ENCODE measurements around the gene VPS4A.
"Not testable (repeated sequence)": the region's sequence is repeated elsewhere in the genome, so short reads cannot be mapped to it uniquely, and the experiment has no call there.

VPS4A gene

DNA sequence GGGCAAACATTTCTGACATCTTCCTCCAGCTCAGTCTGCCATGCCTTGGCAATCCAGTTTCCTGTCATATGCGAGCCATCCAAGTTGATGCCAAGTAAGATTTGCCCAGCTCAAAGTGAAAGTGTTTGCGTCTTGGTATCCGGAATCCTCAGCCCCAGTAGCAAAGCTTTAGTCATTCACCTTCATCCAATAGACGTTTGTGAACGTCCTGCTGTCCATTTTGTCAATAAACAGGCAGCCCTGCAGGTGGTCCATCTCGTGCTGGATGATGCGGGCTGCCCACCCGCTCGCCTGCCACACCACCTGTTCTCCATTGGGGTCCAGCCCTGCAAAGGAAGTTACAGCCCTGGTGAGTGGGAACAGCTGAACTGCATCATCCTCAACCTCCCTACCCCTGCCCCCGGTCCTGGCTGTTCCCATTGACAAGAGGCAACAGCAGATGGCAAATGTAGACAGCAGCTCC is 17.7 kb downstream of the VPS4A start:
- peak; percentile 39 for DNase-seq

DNA sequence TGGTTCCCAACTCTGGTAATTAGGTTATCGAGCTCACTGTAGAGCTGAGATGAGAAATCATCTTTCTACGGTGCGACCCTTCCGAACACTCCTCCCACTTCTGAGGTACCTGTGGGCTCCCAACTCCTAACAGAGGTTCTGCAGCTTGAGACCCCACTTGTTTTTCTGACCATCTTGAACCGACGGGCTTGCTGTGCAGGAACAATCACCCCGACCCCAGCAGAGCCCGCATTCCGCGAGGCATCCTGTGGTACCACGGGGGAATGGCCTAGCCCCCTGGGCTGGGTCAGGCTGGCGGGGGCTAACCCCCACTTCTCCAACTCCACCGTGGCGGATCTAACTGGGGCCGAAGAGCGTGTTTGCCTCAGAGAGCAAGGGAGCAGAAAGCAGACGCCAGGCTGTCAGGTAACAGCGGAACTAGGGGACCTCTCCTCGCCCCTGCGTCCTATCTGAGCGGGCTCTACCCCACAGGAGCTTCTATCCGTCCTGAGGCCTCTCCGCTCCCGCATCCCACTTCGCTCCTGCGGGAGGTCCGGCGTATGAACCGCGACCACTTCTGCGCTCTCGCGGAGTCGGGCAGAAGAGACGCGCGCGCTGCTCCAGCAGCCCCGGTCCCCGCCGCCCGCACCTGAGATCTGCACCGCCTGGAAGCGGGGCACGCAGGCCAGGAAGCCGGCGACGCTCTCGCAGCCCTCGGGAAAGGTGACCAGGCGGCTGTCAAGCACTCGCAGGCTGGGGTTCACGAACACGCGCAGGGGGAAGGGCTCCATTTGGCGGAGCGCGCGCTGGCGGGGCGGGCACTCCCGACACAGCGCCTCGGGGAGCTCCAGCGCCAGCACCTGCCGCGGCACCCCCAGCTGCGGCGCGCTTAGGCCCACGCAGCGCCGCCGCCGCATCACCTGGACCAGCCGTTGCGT is 18.5 kb downstream of the VPS4A start:
- DNase-seq: peak; percentile 38

DNA sequence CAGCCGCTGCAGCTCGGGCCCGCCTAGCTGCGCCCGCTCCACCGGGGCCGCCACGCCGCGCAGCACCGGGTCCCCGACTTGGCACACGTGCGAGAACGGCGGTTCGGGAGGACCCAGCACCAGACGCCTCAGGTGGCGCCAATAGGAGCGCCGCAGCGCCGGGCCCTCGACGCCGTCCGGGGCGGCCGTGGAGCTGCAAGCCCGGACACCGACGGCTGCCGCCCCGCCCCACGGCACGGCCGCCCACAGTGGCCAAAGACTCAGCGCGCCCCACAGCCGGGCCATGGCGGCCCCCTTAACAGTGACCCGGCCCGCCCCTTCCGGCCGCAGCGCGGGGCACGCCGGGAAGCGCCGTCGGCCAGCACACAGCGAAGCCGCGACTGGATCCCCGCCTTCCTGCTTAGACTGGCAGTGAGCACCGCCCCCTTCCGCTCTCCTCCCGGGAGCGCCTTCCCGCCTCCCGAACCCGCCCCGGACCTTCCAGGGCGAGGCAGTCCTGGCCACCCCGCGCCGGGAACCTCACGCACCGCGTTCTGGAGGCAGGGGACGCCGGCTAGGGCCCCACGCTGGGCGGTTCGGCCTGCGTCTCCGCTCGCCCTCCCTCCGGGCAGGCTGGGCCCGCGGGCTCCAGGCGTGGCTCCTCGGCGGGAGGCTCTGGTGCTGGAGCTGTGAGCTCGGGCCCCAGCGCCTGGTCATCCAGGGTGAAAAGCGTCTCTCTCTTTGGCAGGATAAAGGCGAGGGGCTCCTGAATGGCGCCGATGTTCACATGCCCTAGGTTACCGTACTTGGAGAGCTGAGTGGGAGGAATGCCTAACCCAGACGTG is 19.3 kb downstream of the VPS4A start, which contains the start of gene PDF:
PDF (minus strand) TSS at position 303 of the 824 bp plus-strand sequence; CDS start at position 285, 18 bp downstream.
- DNase-seq: peak; percentile 94

DNA sequence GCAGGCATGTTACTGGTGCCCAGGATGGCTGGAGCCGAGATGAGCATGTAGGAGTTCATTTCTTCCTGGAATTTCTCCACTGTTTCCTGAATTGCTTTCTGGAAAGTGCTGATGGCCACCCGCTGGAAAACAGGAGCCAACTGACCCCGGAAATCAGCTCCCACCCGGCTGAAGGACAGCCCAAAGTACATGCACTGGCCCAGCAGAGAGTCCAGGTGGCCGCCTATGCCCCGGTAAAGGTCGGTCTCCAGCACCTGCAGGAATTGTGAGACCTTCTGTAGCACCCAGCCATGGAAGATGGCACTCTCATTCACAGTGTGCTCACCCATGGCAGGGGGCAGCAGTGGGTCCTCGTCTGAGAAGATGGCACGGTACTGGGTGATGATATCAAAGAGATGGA is 23.5 kb downstream of the VPS4A start:
- DNase-seq: no peak

DNA sequence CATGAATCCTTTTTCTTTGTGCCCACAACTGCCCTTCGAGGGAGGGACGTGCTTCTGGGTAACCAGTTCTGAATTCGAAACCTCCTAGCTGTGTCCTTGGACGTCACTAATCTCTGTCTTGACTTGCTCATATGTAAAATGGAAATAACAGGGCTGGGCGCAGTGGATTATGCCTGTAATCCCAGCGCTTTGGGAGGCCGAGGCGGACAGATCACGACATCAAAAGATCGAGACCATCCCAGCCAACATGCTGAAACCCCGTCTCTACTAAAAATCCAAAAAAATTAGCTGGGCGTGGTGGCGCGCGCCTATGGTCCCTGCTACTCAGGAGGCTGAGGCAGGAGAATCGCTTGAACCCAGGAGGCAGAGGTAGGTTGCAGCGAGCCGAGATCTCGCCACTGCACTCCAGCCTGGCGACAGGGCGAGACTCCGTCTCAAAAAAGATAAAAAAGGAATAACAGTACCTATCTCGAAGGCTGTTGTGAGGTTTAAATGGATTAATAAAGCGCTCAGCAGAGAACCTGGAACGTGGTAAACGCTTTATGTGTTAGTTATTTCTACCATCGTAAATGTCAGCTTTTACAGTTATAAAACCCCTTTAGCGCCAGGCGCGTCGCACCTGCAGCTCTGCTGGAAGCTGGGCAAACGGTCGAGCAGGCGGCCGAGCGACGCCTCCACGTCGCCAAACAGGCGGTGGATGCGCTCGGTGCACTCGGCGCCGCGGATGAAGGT is 27.6 kb downstream of the VPS4A start:
- DNase-seq: no peak

DNA sequence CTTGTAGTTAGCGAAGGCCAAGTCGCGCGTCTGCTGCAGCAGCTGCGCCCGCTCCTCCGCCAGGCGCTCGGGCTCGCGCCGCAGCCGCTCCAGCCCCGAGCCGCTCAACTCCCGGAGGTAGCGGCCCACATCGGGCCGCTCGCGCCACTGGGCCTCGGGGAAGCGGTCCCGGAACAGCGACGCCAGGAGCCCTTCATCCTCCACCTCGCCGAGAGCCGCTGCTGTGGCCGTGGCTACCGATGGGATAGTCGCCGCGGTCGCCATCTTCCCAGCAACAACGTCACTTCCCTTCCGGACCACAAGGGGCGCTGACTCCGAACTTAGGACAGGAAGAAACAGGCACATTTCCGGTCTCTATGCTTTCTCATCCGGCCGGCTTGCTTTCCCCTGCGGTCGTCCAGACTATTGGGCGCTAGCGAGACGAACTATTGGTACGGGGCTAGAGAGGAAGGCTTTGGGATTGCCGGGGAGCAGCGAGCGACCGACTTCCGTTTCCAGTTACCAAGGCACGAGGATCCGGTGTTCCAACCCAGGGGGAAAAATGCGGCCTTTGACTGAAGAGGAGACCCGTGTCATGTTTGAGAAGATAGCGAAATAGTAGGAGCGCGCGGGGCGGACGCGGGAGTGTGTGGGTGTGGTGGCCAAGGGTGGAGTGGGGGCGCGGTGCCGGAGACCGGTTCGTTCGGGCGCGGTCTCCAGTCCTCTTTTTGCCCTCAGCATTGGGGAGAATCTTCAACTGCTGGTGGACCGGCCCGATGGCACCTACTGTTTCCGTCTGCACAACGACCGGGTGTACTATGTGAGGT is 28.3 kb downstream of the VPS4A start, which contains the start of the genes COG8 and NIP7:
COG8 (minus strand) TSS at position 276 of the 806 bp plus-strand sequence; CDS start at position 264, 12 bp downstream.
NIP7 (plus strand) TSS at position 484 of the 806 bp plus-strand sequence; CDS start at position 542, 58 bp downstream.
- peak; percentile 98 for DNase-seq

DNA sequence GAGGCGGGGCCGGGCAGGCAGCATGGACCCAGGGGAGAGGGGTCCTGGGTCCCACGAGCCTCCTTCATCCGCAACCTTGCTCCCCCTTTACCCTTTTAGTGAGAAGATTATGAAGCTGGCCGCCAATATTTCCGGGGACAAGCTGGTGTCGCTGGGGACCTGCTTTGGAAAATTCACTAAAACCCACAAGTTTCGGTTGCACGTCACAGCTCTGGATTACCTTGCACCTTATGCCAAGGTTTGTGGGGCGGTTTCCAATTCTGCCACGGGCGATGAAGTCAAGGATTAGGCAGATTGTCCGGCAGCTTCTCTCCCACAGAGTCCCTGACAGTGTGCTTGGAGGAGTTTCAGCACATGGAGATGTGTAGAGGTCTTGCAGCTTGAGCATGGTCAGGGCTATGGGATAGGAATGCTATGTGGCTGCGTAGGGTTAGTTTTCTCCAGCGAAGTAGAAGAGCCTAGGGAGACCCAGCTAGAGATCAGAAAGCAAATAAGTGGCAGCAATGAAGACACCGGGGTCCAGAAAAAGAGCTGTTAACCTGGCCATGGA is 29.0 kb downstream of the VPS4A start:
- no peak for DNase-seq

DNA sequence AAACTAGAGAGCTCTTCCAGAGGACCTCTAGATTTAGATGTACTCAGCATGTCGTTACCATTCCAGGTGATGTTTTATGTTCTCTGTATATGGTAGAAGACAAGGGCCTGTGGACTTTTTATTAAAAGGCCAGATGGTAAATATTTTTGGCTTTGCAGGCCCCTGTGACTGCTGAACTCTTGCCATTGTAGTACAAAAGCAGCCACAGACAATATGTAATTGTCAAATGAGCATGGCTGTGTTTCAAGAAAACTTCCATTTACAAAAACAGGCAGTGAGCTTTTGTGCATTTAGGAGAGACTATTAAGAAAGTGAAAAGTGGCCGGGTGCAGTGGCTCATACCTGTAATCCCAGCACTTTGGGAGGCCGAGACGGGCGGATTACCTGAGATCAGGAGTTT is 33.0 kb downstream of the VPS4A start:
- DNase-seq: no peak

DNA sequence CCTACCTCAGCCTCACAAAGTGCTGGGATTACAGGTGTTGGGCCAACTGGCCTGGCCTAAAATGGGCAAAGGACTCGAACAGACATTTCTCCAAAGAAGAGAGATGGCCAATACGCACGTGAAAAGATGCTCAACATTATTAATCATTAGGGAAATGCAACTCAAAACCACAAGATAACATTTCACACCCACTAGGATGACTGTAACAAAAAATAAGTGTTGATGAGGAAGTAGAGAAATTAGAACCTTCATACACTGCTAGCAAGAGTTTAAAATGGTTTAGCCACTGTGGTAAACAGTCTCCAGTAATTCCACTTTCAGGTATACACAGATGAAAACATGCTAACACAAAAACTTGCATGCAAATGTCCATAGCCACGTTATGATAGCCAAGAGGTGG is 34.8 kb downstream of the VPS4A start:
- no peak for DNase-seq

DNA sequence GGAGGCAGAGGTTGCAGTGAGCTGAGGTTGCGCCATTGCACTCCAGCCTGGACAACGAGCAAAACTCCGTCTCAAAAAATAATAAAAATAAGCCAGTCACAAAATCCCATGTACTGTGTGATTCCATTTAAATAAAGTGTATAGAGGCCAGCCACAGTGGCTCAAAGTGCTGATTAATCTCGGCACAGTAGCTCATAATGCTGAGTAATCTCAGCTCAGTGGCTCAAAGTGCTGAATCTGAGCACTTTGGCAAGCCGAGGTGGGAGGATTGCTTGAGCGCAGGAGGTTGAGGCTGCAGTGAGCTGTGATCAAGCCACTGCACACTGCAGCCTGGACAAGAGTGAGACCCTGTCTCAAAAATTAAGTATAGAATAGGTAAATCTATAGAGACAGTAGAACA is 35.5 kb downstream of the VPS4A start:
- no peak for DNase-seq

DNA sequence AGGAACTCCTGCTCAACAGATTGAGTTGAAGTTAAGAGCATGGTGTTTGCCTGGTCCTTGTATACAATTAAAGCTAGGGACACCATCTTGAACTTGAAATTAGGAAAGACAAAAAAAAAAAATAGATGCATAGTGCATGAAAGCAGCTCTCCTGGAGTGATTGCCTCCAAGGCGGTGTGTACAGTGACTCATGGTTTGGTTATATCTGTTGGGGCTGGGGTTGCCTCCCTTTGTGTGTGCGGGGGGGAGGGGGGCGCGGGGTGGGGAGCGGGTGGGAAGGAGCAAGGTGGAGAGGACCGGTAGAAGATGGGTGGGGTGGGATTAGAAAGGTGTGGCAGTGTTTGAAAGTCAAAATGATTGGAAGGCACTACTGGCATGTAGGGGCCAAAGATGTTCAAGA is 37.1 kb downstream of the VPS4A start:
- DNase-seq: no peak

DNA sequence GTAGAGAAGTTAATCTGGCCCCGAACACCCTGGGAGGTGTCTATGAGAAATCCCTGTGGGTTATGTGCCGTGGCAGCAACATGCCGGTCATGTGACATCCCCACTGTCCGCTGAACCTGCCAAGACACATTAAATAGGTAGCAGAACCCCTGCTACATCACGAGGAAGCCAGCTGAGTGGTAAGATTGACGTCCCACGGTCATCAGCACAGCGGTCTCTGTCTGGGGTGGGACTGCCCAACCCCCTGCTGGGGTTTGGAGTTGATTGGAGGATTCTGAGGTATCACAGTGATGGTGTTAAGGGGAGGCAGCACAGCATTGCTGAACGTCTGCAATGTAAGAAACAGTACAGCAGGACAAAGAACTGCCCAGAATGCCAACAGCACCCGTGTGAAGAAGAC is 38.4 kb downstream of the VPS4A start:
- no peak for DNase-seq

DNA sequence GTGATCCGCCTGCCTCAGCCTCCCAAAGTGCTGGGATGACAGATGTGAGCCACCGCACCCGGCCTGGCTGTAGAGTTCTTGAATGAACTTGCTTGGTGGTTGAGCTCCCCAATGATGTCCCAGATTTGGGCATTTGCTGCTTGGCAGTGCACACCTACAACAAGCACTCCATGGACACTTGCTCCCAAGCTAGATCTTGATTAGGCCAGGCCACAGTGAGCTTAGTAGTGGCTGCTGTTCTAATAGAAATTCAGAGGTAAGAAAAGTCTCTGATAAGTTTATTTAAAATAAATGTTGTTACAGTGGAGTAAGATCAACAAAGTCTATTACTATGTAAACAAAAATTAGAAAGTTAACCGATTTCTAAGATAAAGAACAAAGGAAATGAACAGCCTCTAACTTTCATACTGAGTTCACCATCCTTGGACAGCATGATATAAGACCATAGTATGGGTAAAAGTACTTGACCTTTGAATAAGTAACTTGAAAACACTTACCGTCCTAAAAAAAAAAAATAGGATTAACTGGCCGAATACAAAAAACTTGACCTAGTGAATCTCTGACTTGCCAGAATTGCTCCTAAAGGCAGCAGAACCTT is 39.5 kb downstream of the VPS4A start:
- DNase-seq: no peak

DNA sequence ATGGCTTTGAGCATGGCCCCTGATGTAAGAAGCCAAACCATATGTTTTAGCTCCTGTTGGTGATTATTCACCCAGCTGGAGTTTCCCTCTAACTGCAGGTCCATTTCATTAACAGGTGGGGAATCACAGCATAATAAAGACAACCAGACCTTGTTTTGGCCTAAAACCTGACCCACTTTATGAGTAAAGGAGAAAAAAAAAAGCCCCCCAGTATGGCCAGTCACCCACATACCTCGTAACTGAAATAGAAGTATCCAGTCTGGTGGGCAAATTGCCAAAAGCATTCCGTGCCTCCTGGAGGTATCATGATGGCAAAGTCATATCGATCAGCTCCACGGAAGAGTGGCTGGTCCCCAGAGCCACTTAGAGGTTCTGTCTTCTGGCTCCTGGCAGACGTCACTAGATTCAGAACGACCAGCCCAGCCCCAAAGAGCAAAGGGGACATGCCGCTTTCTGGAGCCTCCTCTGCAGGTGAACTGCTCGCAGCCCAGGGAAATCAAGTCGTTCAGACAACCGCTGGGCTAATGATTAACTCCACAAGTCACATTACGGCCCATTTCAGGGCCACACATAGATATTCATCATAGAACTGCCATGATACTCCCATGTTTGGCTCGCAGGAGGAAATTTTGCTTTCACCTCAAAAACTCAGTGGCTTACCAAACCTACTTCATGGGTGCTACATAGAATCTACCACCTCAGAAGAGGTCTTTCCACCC is 40.3 kb downstream of the VPS4A start, which contains the start of gene TMED6:
TMED6 (minus strand) TSS at position 478 of the 719 bp plus-strand sequence; CDS start at position 445, 33 bp downstream.
- no peak for DNase-seq

DNA sequence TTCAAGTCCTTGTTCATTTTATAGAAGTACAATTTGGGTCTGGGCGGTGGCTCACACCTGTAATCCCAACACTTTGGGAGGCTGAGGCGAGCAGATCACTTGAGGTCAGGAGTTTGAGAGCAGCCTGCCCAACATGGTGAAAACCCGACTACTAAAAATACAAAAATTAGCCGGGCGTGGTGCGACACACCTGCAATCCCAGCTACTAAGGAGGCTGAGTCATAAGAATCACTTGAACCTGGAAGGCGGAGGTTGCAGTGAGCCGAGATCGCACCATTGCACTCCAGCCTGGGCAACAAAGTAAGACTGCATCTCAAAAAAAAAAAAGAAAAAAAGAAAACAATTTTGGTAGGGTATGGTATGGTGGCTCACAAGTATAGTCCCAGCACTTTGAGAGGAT is 48.9 kb downstream of the VPS4A start:
- DNase-seq: not testable (repeated sequence)

DNA sequence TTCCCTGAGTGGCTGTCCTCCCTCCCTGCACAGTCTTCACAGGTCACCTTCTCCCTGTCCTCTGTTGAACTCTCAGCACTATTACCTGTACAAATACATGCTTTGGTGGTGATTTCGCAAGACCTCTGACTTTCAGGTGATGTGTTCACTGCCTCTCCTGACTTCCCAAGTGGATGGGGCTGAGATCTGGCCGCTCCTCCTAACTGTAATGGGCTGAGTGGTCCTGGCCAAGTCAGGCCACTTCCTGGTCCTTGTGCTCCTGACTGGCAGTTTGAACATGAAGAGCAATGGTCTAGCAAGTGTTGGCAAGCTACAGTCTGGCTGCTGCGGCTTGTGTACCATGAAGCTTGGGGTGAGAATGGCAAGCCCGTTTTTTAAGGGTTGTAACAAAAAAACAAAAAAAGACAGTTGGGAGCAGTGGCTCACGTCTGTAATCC is 52.1 kb downstream of the VPS4A start:
- DNase-seq: no peak

DNA sequence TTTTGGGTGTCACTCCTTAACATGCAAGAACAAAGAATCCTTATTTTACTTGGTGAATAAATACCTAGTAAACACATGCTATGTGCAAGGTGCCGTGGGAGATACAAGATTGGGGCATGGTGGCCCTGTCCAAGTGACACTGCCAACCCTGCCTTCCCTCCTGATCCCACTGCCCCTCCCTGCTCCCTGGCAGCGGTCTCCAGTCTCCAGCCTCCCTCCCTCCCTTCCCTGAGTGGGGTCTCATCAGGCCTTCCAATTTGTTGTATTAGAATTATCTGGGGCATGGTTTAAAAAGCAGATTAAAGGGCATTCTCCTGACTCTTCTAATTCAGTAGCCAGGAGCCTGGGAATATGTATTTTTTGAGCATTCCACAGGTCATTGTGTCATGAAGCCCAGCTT is 52.9 kb downstream of the VPS4A start:
- DNase-seq: no peak

DNA sequence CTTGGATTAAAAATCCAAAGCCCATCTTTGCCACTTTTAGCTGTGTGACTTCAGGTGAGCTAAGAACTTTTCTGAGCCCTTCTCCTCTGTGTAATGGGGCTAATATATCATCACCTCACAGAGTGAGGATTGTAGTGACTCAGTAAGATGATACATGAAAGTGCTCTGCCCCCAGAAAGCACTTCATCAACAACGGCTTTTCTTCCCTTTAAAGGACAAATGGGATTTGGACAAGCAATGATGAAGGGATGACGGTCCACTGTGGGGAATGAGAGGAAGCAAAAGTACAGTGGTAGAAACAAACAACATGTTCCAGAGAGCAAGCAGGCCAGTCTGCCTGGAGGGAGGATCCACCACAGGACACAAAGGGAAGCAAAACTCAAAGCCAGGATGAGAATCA is 54.8 kb downstream of the VPS4A start:
- DNase-seq: no peak

DNA sequence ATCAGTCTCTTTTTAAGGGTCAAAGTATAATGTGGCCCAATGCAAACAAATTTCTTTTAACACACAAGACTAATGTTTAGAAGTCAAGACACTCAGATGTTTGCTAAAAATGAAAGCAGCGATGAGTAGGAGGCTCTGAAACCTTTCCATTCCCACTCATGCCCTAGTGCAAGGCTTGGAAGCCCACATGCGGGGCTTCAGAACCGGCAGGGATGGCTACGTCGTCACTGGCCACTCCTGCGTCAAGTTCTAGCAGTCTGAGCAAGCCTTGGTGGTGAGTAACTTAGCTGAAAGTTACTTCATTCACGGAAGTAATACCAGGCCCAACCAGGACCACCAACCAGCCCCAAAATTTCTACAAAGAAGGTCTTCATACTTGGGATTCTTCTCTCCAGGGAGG is 55.3 kb downstream of the VPS4A start:
- DNase-seq: no peak

DNA sequence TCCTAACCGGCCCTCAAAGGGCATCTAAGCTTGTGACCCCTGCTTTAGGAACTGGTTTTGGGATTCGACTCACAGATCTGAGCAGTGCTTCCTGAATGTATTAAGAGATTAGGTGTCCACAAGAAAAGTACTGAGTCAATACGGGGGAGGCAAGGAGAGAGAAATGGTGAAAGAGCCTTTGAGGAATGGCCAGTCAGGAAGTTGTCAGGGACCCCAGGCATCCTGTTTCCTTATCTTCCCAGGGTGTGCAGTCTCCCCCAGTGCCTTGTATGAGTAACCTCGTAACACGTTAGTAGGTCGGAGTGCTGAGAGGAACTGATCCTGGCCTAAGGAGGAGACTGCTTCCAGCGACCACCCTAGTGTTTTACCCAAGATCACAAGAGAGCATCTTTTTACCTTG is 56.8 kb downstream of the VPS4A start:
- DNase-seq: no peak
